ENCODE data around the gene MAML3. TPM values are rescaled to one million over a fixed set of nuclear protein-coding genes. Genes with fewer than 3 reads are reported as not detected.

Gene MAML3
- total RNA-seq, 1 donor from 2014 or later: 8.0 TPM

GRCh38 chr4:139676913-139677585, 476.9 kb downstream of the MAML3 start:
- Mint-ChIP-seq H3K4me3 (ENCODE audit: unreplicated experiment) (no peak overlapping the region), H3K27ac (ENCODE audit: unreplicated experiment) (no peak overlapping the region), H3K27me3 (ENCODE audit: unreplicated experiment) (no peaks in the 10 kb centered on the region), H3K4me1 (ENCODE audit: unreplicated experiment) (no peaks in the 10 kb centered on the region), H3K36me3 (ENCODE audit: unreplicated experiment) (peaks cover 34% of the 10 kb centered on the region), H3K9me3 (ENCODE audit: unreplicated experiment) (peaks cover 5% of the 10 kb centered on the region)
- no peak for DNase-seq (ENCODE audit: extremely low spot score, unreplicated experiment)
- no peak for TF ChIP-seq CTCF (IDR thresholded peaks at IDR 0.05)

- Mint-ChIP-seq H3K4me1 (ENCODE audit: unreplicated experiment) (no peaks in the 10 kb centered on the region), H3K27ac (ENCODE audit: unreplicated experiment) (no peak overlapping the region), H3K9me3 (ENCODE audit: unreplicated experiment) (peaks cover 5% of the 10 kb centered on the region), H3K36me3 (ENCODE audit: unreplicated experiment) (peaks cover 34% of the 10 kb centered on the region), H3K27me3 (ENCODE audit: unreplicated experiment) (no peaks in the 10 kb centered on the region), H3K4me3 (ENCODE audit: unreplicated experiment) (no peak overlapping the region)
- DNase-seq (ENCODE audit: extremely low spot score, unreplicated experiment): no peak
- TF ChIP-seq CTCF (IDR thresholded peaks at IDR 0.05): no peak
Measured at GRCh38 chr4:139676365-139676764, 477.6 kb downstream of the MAML3 start.

- DNase-seq (ENCODE audit: extremely low spot score, unreplicated experiment): no peak
- no peak for TF ChIP-seq CTCF (IDR thresholded peaks at IDR 0.05)
- no peak overlapping the region for H3K27ac Mint-ChIP-seq (ENCODE audit: unreplicated experiment)
- H3K4me3 Mint-ChIP-seq (ENCODE audit: unreplicated experiment): no peak overlapping the region
- H3K27me3 Mint-ChIP-seq (ENCODE audit: unreplicated experiment): no peaks in the 10 kb centered on the region
- H3K36me3 Mint-ChIP-seq (ENCODE audit: unreplicated experiment): peaks cover 29% of the 10 kb centered on the region
- no peaks in the 10 kb centered on the region for H3K4me1 Mint-ChIP-seq (ENCODE audit: unreplicated experiment)
- H3K9me3 Mint-ChIP-seq (ENCODE audit: unreplicated experiment): peaks cover 5% of the 10 kb centered on the region
Measured at GRCh38 chr4:139675651-139676050, 478.3 kb downstream of the MAML3 start.

GRCh38 chr4:139674875-139675550, 479.0 kb downstream of the MAML3 start:
- DNase-seq (ENCODE audit: extremely low spot score, unreplicated experiment): no peak
- Mint-ChIP-seq H3K27ac (ENCODE audit: unreplicated experiment) (no peak overlapping the region), H3K27me3 (ENCODE audit: unreplicated experiment) (no peaks in the 10 kb centered on the region), H3K4me3 (ENCODE audit: unreplicated experiment) (no peak overlapping the region), H3K4me1 (ENCODE audit: unreplicated experiment) (no peaks in the 10 kb centered on the region), H3K36me3 (ENCODE audit: unreplicated experiment) (peaks cover 24% of the 10 kb centered on the region), H3K9me3 (ENCODE audit: unreplicated experiment) (peaks cover 5% of the 10 kb centered on the region)
- TF ChIP-seq CTCF (IDR thresholded peaks at IDR 0.05): no peak

- H3K4me3 Mint-ChIP-seq (ENCODE audit: unreplicated experiment): no peak overlapping the region
- no peaks in the 10 kb centered on the region for H3K9me3 Mint-ChIP-seq (ENCODE audit: unreplicated experiment)
- no peak for DNase-seq (ENCODE audit: extremely low spot score, unreplicated experiment)
- no peak overlapping the region for H3K27ac Mint-ChIP-seq (ENCODE audit: unreplicated experiment)
- H3K27me3 Mint-ChIP-seq (ENCODE audit: unreplicated experiment): no peaks in the 10 kb centered on the region
- peaks cover 4% of the 10 kb centered on the region for H3K36me3 Mint-ChIP-seq (ENCODE audit: unreplicated experiment)
- TF ChIP-seq CTCF (IDR thresholded peaks at IDR 0.05): no peak
- peaks cover 6% of the 10 kb centered on the region for H3K4me1 Mint-ChIP-seq (ENCODE audit: unreplicated experiment)
Measured at GRCh38 chr4:139672732-139673131, 481.3 kb downstream of the MAML3 start.
